ENCODE measurements around the gene NCEH1. TPM values are rescaled to one million over a fixed set of nuclear protein-coding genes. Genes with fewer than 3 reads are reported as not detected.
A peak's percentile ranks its signal among the peaks of the same experiment; 100 is the strongest.

Gene NCEH1
- total and polyA plus RNA-seq, 2 of the 4 experiments (the other 2 are of a cell fraction): 22.3 to 23.3 TPM

- no TSS peak for BruUV-seq (replicated peaks)
- H3K79me1 ChIP-seq (ENCODE audit: low read depth in 1 of 2, low read length in 2 of 2): no peaks in the 10 kb centered on the region
- H3K27ac ChIP-seq (ENCODE audit: insufficient read depth, low read length): no peak overlapping the region
- no peak overlapping the region for H3K9ac ChIP-seq (ENCODE audit: low read depth, low read length)
- ChIA-PET CTCF (interaction anchor here (1.0 kb wide), 2 partner anchors 10 kb away, joined by 3 read pairs; no protein-coding TSS in a partner anchor), POLR2A (ENCODE audit: unreplicated experiment) (no interaction called here)
- H2AK5ac ChIP-seq (ENCODE audit: low read depth, low read length): peak overlapping the region; percentile 84; the same call in 1 of the 2 replicates
- H3K4me1 ChIP-seq (ENCODE audit: control insufficient read depth, insufficient read depth, low read length): peaks cover 6% of the 10 kb centered on the region; the same call in 1 of the 2 replicates
- peak; percentile 63 for DNase-seq
- no peak overlapping the region for H2BK20ac ChIP-seq (ENCODE audit: low read depth, low read length)
- no peaks in the 10 kb centered on the region for H3K9me3 ChIP-seq (ENCODE audit: control insufficient read depth, insufficient read depth, low read length)
- H3K4me2 ChIP-seq (ENCODE audit: low read depth, low read length): peak overlapping the region; percentile 0; the same call in 1 of the 2 replicates
- H3K36me3 ChIP-seq (ENCODE audit: control insufficient read depth, insufficient read depth, low read length): no peaks in the 10 kb centered on the region
- TF ChIP-seq MAFK (IDR thresholded peaks at IDR 0.05; ENCODE audit: low read depth, low read length) (no peak), CHD1 (IDR thresholded peaks at IDR 0.05; ENCODE audit: low read depth, low read length) (no peak), MXI1 (IDR thresholded peaks at IDR 0.05; ENCODE audit: borderline replicate concordance, low read depth, low read length) (no peak), ELK1 (IDR thresholded peaks at IDR 0.05; ENCODE audit: borderline replicate concordance, low read depth, low read length) (no peak), BHLHE40 (IDR thresholded peaks at IDR 0.05; ENCODE audit: low read depth, low read length) (no peak), NFE2L2 (IDR thresholded peaks at IDR 0.05; ENCODE audit: low read depth, low read length) (no peak), SMC3 (IDR thresholded peaks at IDR 0.05; ENCODE audit: low read depth, low read length) (no peak), USF2 (IDR thresholded peaks at IDR 0.05; ENCODE audit: low read depth, low read length) (no peak), CTCF (conservative IDR thresholded peaks at IDR 0.05; ENCODE audit: low read depth, low read length) (no peak), MAZ (IDR thresholded peaks at IDR 0.05; ENCODE audit: borderline replicate concordance, low read depth, low read length) (no peak), POLR2A (IDR thresholded peaks at IDR 0.05; ENCODE audit: low read depth, low read length) (no peak), CEBPB (IDR thresholded peaks at IDR 0.05; ENCODE audit: low read depth, low read length) (no peak), FOS (IDR thresholded peaks at IDR 0.05; ENCODE audit: low read depth, low read length) (no peak), RFX5 (IDR thresholded peaks at IDR 0.05; ENCODE audit: low read depth, low read length) (no peak), RCOR1 (IDR thresholded peaks at IDR 0.05; ENCODE audit: insufficient replicate concordance, low read length) (no peak)
- peak overlapping the region; percentile 73 for H2BK5ac ChIP-seq (ENCODE audit: low read depth, low read length, poor library complexity, severe bottlenecking)
- H3K9me1 ChIP-seq (ENCODE audit: insufficient read depth, low read length): peaks cover 5% of the 10 kb centered on the region; the same call in 1 of the 2 replicates
- peak overlapping the region in 1 of 2 experiments; percentile 57; a peak in 1 of 4 replicates for H4K8ac ChIP-seq (ENCODE audit: low read depth in 2 of 2, low read length in 2 of 2)
- no peak overlapping the region for H4K91ac ChIP-seq (ENCODE audit: insufficient read depth, low read depth, low read length)
- 80% methylated on average over 1 of the region's 5 CpGs; no CpG with 5 or more reads in 1 of the 2 experiments for WGBS, 2 experiments (ENCODE audit: extremely low coverage in 2 of 2, insufficient read length in 1 of 2)
- H3K56ac ChIP-seq (ENCODE audit: extremely low read depth, insufficient read depth, low read length): no peak overlapping the region
- peak; percentile 51; the same call in 1 of the 2 replicates for ATAC-seq (ENCODE audit: low read depth)
- peak overlapping the region; percentile 69 for H2AFZ ChIP-seq (replicated peaks; ENCODE audit: low read length, poor library complexity)
- peak overlapping the region; percentile 20 for H2BK120ac ChIP-seq (ENCODE audit: low read depth, low read length)
- dilution Hi-C loops (cut with HindIII; ENCODE audit: low sequenced_read_pairs, unreplicated experiment) (no loop called here), in situ Hi-C loops (cut with MboI; ENCODE audit: low sequenced_read_pairs) (no loop called here), intact Hi-C loops (cut with micrococcal nuclease) (no loop called here)
- H4K5ac ChIP-seq (ENCODE audit: low read depth, low read length): no peak overlapping the region
- no peak overlapping the region for H2BK15ac ChIP-seq (ENCODE audit: low read depth, low read length)
- no peak overlapping the region for H3K14ac ChIP-seq (replicated peaks; ENCODE audit: low read depth, low read length)
- no peak overlapping the region for H3K4me3 ChIP-seq (ENCODE audit: insufficient read depth, low read depth, low read length)
- H4K20me1 ChIP-seq (ENCODE audit: insufficient read depth, low read length): no peaks in the 10 kb centered on the region
- H3K18ac ChIP-seq (ENCODE audit: low read depth, low read length): no peak overlapping the region
- H2AK9ac ChIP-seq (replicated peaks; ENCODE audit: low read depth, low read length, poor library complexity): no peak overlapping the region
- no peak overlapping the region for H3K23ac ChIP-seq (ENCODE audit: low read depth, low read length)
- no peaks in the 10 kb centered on the region for H3K27me3 ChIP-seq (ENCODE audit: control insufficient read depth, insufficient read depth, low read length)
- H3K4ac ChIP-seq (ENCODE audit: low read depth, low read length): peak overlapping the region; percentile 63
These were observed 104.8 kb downstream of the NCEH1 start for GRCh38 chr3:172606021-172606420.

All from IMR-90 (cell line).